HUES64 (cell line): ENCODE results near the gene MRPL10.

Experiments
- H3K27ac ChIP-seq: 2 replicates; pipeline ENCODE4 v1.7.0; 2013; ENCODE audit warnings: low read depth, low read length, inconsistent platforms
- H3K27me3 ChIP-seq: 2 replicates; pipeline ENCODE4 v1.6.1; 2013; ENCODE audit warnings: mild to moderate bottlenecking, low read length; ENCODE audit not compliant: insufficient read depth
- H3K36me3 ChIP-seq: 2 replicates; pipeline ENCODE4 v1.6.1; 2013; ENCODE audit warnings: mild to moderate bottlenecking, low read length; ENCODE audit not compliant: insufficient read depth
- H3K4me1 ChIP-seq: 2 replicates; pipeline ENCODE4 v1.6.1; 2013; ENCODE audit warnings: mild to moderate bottlenecking, low read length, moderate library complexity; ENCODE audit not compliant: insufficient read depth
- H3K4me3 ChIP-seq: 2 replicates; pipeline ENCODE4 v1.5.1; 2013; ENCODE audit warnings: mild to moderate bottlenecking, low read length, moderate library complexity
- H3K9ac ChIP-seq: 2 replicates; pipeline ENCODE4 v1.6.1; 2013; ENCODE audit warnings: mild to moderate bottlenecking, low read depth, low read length
- H3K9me3 ChIP-seq: 2 replicates; pipeline ENCODE4 v1.6.1; 2013; ENCODE audit warnings: low read depth, low read length; ENCODE audit not compliant: insufficient read depth
- WGBS: fragments of 150-250, 120-280 bp; methylation state at CpG from one replicate; pipeline ENCODE4 v1.1.7; 2013; ENCODE audit warnings: missing lambda C conversion rate; 5-methylcytosine and 5-hydroxymethylcytosine counted together

The MRPL10 gene

DNA sequence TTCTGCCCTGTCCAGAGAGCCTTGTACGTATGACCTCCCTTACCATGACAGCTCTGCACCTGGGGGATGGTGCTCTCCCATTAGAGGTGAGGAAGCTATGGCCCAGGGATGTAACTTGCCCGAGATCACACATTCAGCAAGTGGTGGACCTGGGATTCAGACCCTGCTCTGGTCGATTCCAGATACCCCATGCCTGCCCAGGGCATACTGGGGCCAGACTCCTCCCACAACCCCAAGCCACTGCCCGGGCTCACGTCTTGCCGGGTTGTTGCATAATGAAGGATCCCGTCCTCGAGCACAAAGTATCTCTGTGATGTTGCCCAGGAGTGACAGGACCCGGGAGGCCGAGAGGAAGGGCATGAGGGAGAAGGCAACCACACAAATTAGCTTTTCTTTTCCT lies 11.9 kb downstream of the MRPL10 start:
- no peaks in the 10 kb centered on the region for H3K9me3 ChIP-seq
- no peak overlapping the region for H3K27ac ChIP-seq
- H3K27me3 ChIP-seq, result no peaks in the 10 kb centered on the region
- H3K9ac ChIP-seq, result no peak overlapping the region
- 87% methylated on average over 10 of the region's 10 CpGs for WGBS
- H3K36me3 ChIP-seq, result peaks cover 18% of the 10 kb centered on the region
- peaks cover 4% of the 10 kb centered on the region for H3K4me1 ChIP-seq
- H3K4me3 ChIP-seq, result no peak overlapping the region

DNA sequence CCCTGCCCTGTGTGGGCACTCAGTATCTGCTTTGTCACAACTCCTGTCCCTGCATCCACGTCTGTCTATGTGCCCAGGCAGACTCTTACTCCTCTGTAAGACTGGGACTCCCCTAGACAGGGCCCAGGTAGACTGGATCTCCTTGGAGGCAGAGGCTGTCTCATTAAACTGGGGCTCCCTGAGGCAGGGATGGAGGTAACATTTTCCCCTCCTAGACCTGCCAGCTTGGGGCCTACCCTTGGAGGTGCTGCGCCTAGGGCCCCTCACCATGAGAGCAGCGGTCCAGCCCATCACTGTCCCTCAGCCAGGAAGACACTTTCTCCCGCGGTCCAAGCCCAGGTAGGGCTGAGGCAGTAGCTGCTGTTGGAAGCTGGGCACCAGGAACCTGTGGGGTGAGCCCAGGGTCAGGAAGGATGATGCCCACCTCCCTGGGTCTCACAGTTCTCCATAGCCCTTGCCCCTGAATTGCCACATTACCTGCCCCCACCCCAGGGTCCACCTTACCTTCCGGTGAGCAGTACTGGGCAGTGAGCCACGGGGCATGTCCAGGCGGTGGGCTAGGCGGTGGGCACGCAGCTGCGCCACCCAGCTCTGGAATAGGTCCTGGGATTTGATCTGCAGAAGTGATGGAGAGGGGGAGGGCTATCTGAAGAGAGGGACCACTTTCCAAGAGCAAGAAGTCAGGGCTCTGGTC lies 13.2 kb downstream of the MRPL10 start:
- peaks cover 4% of the 10 kb centered on the region for H3K4me1 ChIP-seq
- H3K27ac ChIP-seq, result no peak overlapping the region
- no peaks in the 10 kb centered on the region for H3K9me3 ChIP-seq
- 94% methylated on average over 11 of the region's 11 CpGs for WGBS
- H3K4me3 ChIP-seq, result no peak overlapping the region
- H3K9ac ChIP-seq, result no peak overlapping the region
- no peaks in the 10 kb centered on the region for H3K27me3 ChIP-seq
- peaks cover 7% of the 10 kb centered on the region for H3K36me3 ChIP-seq

DNA sequence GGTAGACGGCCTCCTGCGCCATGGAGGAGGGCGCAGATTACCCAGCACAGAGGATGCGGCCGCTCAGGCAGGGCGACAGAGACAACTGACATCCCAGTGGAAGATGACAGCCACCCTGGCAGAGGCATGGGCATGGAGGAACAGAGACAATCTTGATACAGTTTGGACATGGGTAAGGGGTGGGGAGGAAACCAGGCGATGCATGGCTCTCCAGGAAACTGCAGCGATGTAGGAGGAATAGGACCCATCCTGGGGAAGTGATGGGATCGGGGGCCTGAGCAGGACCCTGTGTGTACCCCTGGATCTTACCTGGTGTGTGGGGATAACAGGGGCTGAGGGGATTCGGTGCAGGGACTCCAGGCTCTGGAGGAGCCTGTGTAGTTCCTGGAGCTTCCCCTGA lies 14.4 kb downstream of the MRPL10 start:
- H3K9ac ChIP-seq, result no peak overlapping the region
- peaks cover 2% of the 10 kb centered on the region for H3K4me1 ChIP-seq
- no peak overlapping the region for H3K4me3 ChIP-seq
- H3K27me3 ChIP-seq, result no peaks in the 10 kb centered on the region
- H3K36me3 ChIP-seq, result peaks cover 7% of the 10 kb centered on the region
- no peak overlapping the region for H3K27ac ChIP-seq
- no peaks in the 10 kb centered on the region for H3K9me3 ChIP-seq
- WGBS, result 95% methylated on average over 10 of the region's 10 CpGs

DNA sequence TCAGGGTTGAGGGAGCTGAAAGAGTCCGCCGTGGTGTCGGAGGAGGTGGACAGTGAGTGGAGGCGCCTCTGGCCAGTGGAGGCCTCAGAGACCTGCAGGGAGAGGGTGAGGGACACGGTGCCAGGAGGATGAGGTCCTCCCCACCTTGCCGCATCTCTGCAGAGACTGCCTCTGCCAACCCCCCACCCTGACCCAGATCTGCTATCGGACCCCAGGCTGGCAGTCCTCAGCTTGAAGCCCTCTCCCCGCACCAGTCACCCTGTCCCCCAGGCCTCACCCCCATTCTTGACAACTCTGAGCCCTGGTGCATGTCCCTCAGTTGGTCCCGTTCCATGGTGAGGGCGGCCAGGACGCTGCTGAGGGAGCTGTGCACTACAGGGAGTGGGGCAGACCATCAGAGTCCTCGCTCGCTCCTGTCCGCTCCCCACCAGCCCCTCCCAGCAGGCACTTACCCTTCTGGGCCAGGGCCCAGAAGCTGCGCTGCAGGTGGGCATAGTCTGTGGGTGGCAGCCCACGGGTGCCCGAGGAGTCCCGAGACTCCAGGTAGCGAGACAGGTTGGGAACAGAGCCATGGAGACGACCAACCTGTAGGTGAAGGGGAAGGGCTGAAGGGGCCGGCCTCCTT lies 15.1 kb downstream of the MRPL10 start:
- Histone ChIP-seq H3K9me3 (no peaks in the 10 kb centered on the region), H3K36me3 (peaks cover 7% of the 10 kb centered on the region), H3K4me3 (no peak overlapping the region), H3K27ac (no peak overlapping the region), H3K27me3 (no peaks in the 10 kb centered on the region), H3K9ac (no peak overlapping the region), H3K4me1 (no peaks in the 10 kb centered on the region)
- 94% methylated on average over 21 of the region's 21 CpGs for WGBS

DNA sequence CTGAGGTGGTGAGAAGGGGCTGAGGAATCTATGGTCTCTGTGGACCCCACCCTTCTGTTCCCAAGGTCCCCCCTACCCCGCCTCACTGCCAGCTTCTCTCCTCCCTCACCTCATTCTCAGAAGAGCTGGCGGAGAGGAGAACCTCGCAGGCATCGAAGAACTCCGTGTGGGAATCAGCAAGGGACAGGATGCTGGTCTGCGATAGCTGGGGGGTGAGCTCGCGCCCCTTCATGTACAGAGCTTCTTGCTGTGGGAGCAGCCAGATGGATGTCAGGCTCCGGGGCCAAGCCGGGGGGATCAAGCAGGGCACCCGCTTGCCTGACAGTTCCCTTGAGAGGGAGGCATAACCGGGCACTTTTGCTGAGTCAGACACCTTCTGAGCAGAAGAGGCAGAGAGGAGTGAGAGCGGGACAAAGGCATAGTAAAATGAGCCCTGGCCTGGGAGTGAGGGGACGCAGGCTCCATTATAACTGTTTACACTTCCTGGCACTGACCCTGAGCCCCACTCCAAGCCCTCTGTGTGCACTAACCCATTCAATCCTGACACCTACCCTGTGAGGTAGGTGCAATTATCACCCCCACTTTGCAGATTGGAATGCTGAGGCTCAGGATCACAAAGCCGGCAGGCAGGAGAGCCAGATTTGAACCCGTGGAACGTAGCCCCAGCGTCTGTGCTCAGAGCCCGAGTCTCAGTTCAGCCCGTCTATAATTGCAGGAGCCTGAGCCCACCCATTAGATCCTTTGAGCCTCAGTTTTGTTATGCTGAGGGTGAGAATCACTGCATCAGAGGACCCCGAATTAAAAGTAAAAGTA lies 16.0 kb downstream of the MRPL10 start:
- no peaks in the 10 kb centered on the region for H3K27me3 ChIP-seq
- peaks cover 7% of the 10 kb centered on the region for H3K36me3 ChIP-seq
- no peak overlapping the region; the same call in 1 of the 2 replicates for H3K9ac ChIP-seq
- no peak overlapping the region for H3K27ac ChIP-seq
- WGBS, result 93% methylated on average over 21 of the region's 21 CpGs
- peaks cover under 1% of the 10 kb centered on the region; the same call in 1 of the 2 replicates for H3K4me1 ChIP-seq
- H3K9me3 ChIP-seq, result no peaks in the 10 kb centered on the region
- no peak overlapping the region for H3K4me3 ChIP-seq

DNA sequence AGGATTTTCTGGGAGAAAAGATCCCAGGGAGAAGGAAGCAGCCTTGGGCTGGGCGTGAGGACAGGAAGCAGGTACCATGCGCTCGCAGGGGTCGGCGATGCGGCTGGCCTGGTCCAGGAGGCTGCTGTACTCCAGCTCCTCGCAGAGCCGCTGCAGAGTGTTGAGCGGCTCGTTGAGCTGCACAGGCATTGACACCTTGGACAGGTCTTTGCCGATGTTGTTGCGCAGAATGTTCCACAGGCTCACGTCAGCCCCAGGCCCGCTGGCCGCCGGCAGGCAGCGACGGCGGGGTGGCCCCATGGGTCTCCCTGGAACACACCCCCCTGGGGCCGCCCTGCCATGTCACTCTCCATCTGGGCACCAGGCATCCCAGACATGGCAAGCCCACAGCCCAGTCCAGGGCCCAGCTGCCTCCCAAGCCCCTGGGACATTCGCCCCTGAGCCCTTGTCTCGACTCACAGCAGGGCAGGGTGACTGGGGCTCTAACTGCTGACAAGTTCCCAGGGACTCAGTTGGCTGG lies 17.8 kb downstream of the MRPL10 start:
- Histone ChIP-seq H3K9me3 (no peaks in the 10 kb centered on the region), H3K27ac (no peak overlapping the region), H3K9ac (no peak overlapping the region), H3K27me3 (no peaks in the 10 kb centered on the region), H3K4me1 (peaks cover 4% of the 10 kb centered on the region; the same call in 1 of the 2 replicates), H3K4me3 (no peak overlapping the region), H3K36me3 (peaks cover 10% of the 10 kb centered on the region)
- WGBS, result 96% methylated on average over 22 of the region's 22 CpGs

DNA sequence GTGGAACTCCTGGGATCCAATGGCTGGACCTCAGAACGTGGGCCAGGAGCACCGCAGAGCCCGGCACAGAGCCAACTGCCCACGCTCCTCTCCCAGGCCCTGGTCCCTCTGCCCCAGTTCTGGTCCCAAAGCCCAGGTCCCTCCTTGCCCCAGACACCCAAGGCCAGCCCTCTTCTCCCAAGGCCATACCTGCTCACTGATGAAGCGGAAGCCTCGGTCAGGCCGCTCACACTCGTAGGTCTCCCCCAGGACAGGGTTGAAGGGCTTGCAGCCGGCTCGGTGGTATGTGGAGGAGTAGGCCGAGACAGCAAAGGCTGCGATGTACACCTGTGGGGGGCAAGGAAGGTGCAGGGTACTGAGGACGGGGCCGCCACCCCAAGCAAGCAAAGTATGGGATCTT lies 18.3 kb downstream of the MRPL10 start:
- Histone ChIP-seq H3K36me3 (peaks cover 10% of the 10 kb centered on the region), H3K27ac (no peak overlapping the region), H3K9me3 (no peaks in the 10 kb centered on the region), H3K4me1 (peaks cover 4% of the 10 kb centered on the region; the same call in 1 of the 2 replicates), H3K4me3 (no peak overlapping the region), H3K9ac (no peak overlapping the region), H3K27me3 (no peaks in the 10 kb centered on the region)
- WGBS, result 94% methylated on average over 14 of the region's 14 CpGs

DNA sequence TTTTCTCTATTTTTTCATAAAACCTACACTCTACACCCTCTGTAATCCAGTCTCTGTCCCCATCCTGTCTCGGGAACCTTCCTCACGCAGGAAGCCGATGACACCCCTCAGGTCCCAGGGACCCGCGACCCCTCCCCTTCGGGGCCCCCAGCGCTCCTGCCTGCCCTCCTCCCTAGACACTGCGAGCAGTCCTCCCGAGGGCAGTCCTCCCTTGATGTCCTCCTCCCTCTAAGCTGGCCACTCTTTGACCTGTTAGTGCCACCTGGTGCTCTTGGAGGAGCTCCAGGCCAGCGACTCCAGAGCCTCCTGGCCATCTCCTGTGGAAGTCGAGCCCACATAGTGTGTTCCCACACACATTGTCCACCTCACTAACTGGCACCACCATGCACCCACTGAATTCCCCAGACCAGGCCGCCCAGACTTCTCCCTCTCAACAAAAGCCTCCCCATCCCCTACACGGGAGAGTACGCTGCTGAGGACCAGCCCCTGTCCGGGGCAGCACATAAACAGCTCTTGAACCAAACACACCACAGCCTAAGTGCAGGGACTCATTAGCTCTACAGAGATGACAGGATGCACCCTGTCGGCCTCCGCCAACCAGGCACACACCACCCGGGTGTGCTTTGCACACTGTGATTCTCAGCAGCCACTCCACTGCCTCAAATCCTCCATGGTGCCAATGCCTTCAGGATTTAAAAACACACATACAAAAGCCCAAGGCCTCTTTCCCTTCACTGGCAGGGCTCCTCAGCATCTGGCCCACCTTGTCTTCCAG lies 19.0 kb downstream of the MRPL10 start:
- Histone ChIP-seq H3K9ac (no peak overlapping the region), H3K27ac (no peak overlapping the region), H3K4me3 (no peak overlapping the region), H3K4me1 (peaks cover 4% of the 10 kb centered on the region; the same call in 1 of the 2 replicates), H3K9me3 (no peaks in the 10 kb centered on the region), H3K36me3 (peaks cover 10% of the 10 kb centered on the region), H3K27me3 (no peaks in the 10 kb centered on the region)
- 90% methylated on average over 18 of the region's 18 CpGs for whole genome bisulfite sequencing

DNA sequence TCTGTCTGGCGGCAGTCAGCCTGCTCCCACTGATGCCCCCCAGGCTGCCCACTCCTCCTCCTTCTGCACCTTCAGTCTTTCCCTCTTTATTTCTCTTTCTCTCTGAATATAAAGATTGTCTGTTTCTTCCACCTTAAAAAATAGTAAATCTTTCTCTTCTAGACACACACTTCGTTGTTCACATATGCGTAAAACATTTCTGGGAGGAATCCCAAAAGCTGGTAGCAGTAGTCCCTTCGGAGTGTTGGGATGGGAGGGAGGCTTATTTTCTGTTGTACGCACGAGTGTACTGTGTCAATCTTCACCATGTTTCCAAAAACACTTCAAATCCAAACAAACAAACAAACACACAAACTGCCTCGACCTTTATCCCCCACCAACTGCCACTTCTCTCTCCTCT lies 19.6 kb downstream of the MRPL10 start:
- no peaks in the 10 kb centered on the region for H3K9me3 ChIP-seq
- no peaks in the 10 kb centered on the region for H3K27me3 ChIP-seq
- H3K4me3 ChIP-seq, result no peak overlapping the region
- H3K9ac ChIP-seq, result no peak overlapping the region
- 82% methylated on average over 5 of the region's 7 CpGs for WGBS
- H3K27ac ChIP-seq, result no peak overlapping the region
- peaks cover 4% of the 10 kb centered on the region; the same call in 1 of the 2 replicates for H3K4me1 ChIP-seq
- H3K36me3 ChIP-seq, result peaks cover 6% of the 10 kb centered on the region

DNA sequence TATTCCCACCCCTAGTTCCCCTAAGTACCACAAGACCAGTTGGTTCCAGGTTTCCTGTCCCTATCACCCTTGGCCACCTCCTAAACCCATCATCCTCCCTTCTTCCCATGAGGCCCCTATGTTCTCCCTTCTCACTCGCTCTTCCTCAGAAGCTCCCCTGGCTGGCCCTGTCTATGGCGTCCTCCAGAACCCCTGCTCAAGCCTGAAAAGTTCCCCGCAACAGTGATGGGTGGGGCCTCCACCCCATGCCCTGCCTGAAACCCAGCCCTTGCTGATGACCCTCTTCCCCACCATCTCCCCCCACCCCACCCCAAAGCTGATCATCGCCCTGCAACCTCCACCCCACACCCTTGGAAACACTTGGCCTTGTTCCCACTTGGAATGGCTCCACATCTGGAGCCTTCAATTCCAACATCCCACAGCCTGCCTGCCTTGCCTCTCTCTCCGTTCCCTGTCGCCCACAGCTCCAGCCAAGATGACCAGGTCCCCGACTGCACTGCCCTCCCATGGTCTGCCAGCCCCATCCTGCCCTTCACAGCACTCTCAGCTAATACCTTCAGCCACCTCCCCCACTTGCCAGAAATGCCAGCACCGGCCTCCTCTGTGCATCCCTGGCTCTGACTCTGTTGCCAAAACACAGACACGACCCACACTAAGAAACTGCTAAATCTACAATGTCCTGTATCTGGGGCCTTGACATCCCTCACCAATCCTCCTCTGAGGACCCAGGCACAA lies 20.3 kb downstream of the MRPL10 start:
- Histone ChIP-seq H3K9me3 (no peaks in the 10 kb centered on the region), H3K4me1 (peaks cover 4% of the 10 kb centered on the region; the same call in 1 of the 2 replicates), H3K9ac (no peak overlapping the region), H3K27me3 (no peaks in the 10 kb centered on the region), H3K4me3 (no peak overlapping the region), H3K36me3 (peaks cover 6% of the 10 kb centered on the region), H3K27ac (no peak overlapping the region)
- 83% methylated on average over 9 of the region's 9 CpGs for WGBS
